Stimulated activated naive CD8-positive, alpha-beta T cell treated with anti-CD3 and anti-CD28 coated beads, Interleukin-15, amount 100 ng/mL, for 72 hours (primary cell): ENCODE results near the gene PDCD5.
A peak's percentile ranks its signal among the peaks of the same experiment; 100 is the strongest.

Experiments used
- ATAC-seq: fragments of 150-1000 bp; cut with Tn5 transposase; 2 replicates; pipeline ENCODE4 v1.10.0; 2021; ENCODE audit warnings: mild to moderate bottlenecking, moderate library complexity
- DNase-seq, 2 donors: peaks; one replicate each; pipeline ENCODE4 v3.0.0; 2021 to 2022
- H3K27ac Mint-ChIP-seq, 2 donors: one replicate each; pipeline ENCODE4 v1.8.0; 2022; ENCODE audit warnings: mild to moderate bottlenecking in 2 of 2, mixed read lengths in 2 of 2, moderate library complexity in 2 of 2
- H3K27me3 Mint-ChIP-seq: one replicate; pipeline ENCODE4 v1.8.0; 2022; ENCODE audit warnings: mixed read lengths
- H3K4me1 Mint-ChIP-seq: one replicate; pipeline ENCODE4 v1.8.0; 2022; ENCODE audit warnings: mild to moderate bottlenecking, mixed read lengths
- H3K4me3 Mint-ChIP-seq, 2 donors: one replicate each; pipeline ENCODE4 v1.8.0; 2022; ENCODE audit warnings: mild to moderate bottlenecking in 2 of 2, mixed read lengths in 2 of 2, moderate library complexity in 1 of 2
- H3K9me3 Mint-ChIP-seq, 2 donors: one replicate each; pipeline ENCODE4 v1.8.0; 2022; ENCODE audit warnings: mixed read lengths in 2 of 2

PDCD5 gene

DNA sequence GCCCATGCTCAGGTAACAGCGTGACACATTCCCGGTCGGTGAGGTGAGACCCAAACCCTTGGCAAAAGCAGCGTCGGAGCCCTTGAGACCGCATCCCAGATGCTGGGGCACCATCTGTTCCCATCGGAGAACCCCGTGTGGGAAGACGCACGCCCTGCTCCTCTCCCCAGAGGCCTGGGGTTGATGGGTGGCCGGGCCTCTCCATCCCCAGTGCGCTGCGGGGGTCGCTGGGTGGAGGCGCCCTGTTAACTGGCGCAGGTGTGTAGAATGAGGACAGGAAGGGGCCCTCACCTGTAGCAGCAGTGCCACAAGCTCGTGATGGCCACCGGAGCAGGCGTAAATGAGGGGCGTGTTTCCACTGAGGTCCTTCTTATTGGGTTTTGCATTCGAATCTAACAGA is 24.6 kb downstream of the PDCD5 start:
- Mint-ChIP-seq H3K9me3 (no peaks in the 10 kb centered on the region), H3K27me3 (no peaks in the 10 kb centered on the region), H3K4me3 (no peak overlapping the region), H3K27ac (no peak overlapping the region), H3K4me1 (no peaks in the 10 kb centered on the region)
- ATAC-seq = no peak
- DNase-seq = no peak

DNA sequence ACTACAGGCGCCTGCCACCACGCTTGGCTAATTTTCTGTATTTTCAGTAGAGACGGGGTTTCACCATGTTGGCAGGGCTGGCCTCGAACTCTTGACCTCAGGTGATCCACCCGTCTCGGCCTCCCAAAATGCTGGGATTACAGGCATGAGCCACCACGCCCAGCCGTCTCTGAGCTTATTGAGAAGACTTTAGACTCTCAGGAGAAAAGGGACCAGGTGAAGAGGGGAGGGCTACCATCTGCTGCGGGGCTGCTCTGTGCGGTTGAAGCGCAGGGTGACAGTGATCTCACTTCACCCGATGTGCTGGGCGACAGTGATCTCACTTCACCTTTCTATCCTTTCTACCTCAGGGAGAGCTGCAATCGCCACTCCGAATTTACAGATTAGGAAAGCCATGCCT is 25.3 kb downstream of the PDCD5 start:
- Mint-ChIP-seq H3K9me3 (no peaks in the 10 kb centered on the region), H3K27me3 (no peaks in the 10 kb centered on the region), H3K4me1 (no peaks in the 10 kb centered on the region), H3K4me3 (no peak overlapping the region), H3K27ac (no peak overlapping the region)
- ATAC-seq (no peak), DNase-seq (no peak)

DNA sequence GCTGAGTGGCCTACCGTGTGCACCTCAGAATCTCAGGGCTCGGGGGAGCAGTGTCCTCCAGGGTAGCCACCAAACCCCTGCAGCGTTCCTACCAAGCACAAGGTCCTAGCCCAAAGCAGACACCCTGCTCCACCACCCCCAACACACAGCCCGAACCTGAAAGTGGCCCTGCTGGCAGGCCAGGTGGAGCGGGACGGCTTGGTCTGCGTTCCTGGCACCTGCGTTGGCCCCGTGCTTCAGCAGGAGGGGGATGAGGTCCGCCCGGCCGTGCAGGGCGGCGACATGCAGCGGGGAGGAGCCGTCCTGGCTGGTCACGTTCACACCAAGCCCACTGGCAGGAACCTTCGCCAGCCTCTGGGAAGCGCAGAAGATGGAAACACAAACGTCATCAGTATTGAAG is 26.5 kb downstream of the PDCD5 start:
- no peaks in the 10 kb centered on the region for H3K9me3 Mint-ChIP-seq
- H3K27me3 Mint-ChIP-seq = no peaks in the 10 kb centered on the region
- ATAC-seq = no peak
- no peak overlapping the region for H3K4me3 Mint-ChIP-seq
- no peak for DNase-seq
- H3K27ac Mint-ChIP-seq = no peak overlapping the region
- no peaks in the 10 kb centered on the region for H3K4me1 Mint-ChIP-seq

DNA sequence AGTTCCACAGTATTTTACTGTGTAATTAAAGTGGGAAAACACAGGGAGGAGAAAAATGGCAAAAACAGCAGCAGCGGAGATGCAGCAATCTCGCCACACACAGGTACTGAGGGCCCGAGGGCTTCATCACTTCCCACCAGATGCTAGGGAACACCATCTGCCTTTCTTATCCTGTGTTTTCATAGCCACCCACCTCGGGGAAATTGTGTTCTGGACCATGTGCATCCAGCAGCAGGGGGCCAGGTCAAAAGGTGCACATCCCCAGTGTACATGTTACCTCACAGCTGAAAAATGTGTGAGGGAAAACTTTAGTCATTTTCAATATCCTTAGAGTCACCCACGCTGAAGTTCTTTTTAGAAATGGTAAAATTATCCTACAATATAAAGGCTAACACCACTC is 30.2 kb downstream of the PDCD5 start:
- H3K4me1 Mint-ChIP-seq = no peaks in the 10 kb centered on the region
- no peaks in the 10 kb centered on the region for H3K27me3 Mint-ChIP-seq
- H3K9me3 Mint-ChIP-seq = no peaks in the 10 kb centered on the region
- ATAC-seq (no peak), DNase-seq (no peak)
- H3K27ac Mint-ChIP-seq = no peak overlapping the region
- no peak overlapping the region for H3K4me3 Mint-ChIP-seq

DNA sequence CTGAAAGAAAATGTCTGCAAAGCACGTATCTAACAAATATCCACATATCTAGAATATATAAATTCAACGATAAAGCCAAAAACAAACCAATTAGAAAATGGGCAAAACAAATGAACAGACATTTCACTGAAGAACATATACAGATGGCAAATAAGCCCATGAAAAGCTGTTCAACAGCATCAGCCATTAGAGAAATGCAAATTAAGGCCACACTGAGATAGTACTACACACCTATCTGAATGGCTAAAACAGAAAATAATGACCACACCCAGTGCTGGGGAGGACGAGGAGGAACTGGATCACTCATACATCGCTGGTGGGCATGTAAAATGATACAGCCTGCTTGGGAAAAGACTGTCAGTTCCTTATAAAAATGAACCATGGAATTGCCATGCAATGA is 32.0 kb downstream of the PDCD5 start:
- no peaks in the 10 kb centered on the region for H3K4me1 Mint-ChIP-seq
- H3K4me3 Mint-ChIP-seq = no peak overlapping the region
- ATAC-seq (no peak), DNase-seq (no peak)
- H3K9me3 Mint-ChIP-seq = no peaks in the 10 kb centered on the region
- H3K27ac Mint-ChIP-seq = no peak overlapping the region
- H3K27me3 Mint-ChIP-seq = no peaks in the 10 kb centered on the region

DNA sequence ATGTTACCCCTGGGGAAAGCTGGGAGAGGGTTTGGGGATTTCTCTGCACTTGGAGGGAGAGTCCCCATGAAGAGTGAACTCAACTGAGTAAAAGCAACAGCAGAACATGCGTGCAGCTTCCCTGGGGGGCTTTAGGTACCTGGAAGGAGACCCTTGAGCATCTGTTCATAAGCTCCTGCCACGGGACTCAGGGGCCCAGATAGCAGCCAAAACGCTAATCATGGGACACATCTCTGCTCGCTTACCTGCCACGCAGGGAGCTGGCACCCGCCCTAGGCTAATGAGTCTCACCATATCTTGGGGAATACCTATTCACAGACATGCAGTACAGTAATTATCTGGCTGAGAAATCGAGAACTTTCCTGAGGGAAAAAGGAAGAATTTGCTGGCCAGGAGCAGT is 33.9 kb downstream of the PDCD5 start:
- ATAC-seq (no peak), DNase-seq (no peak)
- Mint-ChIP-seq H3K4me3 (no peak overlapping the region), H3K9me3 (no peaks in the 10 kb centered on the region), H3K4me1 (no peaks in the 10 kb centered on the region), H3K27me3 (no peaks in the 10 kb centered on the region), H3K27ac (peak overlapping the region in 1 of 2 donors; percentile 13)

DNA sequence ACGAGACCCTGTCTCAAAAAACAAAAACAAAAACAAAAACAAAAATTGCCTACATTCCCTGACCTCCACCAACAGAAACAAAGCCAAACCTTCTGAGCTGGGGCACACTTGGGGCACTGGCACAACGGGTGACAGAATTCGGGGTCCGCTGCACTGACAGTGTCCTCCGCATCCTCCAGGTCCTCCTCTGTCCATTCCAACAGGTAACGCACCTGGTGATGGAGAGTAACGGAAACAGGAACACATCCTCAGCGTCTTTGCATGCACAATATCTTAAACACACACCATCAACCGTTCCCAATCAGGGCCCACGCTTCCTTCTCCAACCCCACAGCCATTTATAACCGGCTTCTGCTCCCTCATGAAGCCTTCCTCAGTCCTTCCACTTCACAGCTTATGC is 34.6 kb downstream of the PDCD5 start:
- Mint-ChIP-seq H3K9me3 (no peaks in the 10 kb centered on the region), H3K27ac (no peak overlapping the region), H3K4me1 (no peaks in the 10 kb centered on the region), H3K4me3 (no peak overlapping the region), H3K27me3 (no peaks in the 10 kb centered on the region)
- no peak for ATAC-seq
- no peak for DNase-seq

DNA sequence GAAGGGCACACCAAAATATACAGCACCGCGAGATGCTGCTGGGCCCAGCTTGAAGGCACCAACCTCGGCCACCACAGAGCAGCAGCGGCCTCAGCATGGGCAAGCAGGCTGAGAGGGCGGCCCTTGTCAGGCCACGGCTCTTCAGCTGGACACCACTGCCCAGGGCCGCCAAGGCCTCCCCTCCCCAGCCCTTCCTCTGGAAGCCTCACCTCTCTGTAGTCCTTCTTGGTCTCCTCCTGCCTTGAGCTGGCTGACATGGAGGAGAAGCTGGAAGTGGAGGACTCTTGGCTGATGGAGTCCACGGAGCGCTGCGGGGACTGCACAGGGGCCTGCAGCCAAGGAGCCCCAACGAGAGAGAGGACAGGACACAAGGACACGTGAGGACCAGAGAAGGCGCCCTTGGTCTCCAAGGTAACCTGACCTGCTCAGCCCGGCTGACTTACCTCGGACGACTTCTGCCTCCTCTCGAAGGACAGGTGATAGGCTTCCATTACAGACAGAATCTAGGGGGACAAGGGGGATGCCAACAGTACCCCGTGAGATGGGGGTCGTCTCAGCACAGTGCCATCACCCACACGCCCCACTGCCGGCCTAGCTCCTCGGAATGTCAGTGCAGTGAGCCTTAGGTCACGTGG is 38.2 kb downstream of the PDCD5 start:
- H3K4me3 Mint-ChIP-seq = no peak overlapping the region
- H3K9me3 Mint-ChIP-seq = no peaks in the 10 kb centered on the region
- no peaks in the 10 kb centered on the region for H3K4me1 Mint-ChIP-seq
- H3K27me3 Mint-ChIP-seq = no peaks in the 10 kb centered on the region
- DNase-seq = no peak
- ATAC-seq = no peak
- no peak overlapping the region for H3K27ac Mint-ChIP-seq

DNA sequence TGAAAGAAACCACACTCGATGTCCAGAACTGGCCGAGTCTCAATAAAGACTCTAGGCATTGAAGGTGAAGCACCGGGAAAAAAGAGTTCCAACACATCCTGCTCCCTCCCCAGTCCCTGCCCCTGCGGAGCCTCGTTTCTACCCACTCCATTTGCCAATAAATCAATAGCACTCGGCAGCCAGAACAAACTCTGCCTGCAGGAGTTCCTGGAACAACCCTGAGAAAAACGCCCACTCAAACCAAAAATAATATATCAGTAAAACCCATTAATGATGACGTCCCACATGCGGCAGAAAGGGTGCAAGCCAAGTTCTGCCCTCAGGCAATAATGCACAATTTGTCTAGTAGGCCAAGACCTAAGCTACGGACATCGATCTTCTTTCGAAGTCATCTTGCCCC is 41.0 kb downstream of the PDCD5 start:
- DNase-seq (no peak), ATAC-seq (no peak)
- no peaks in the 10 kb centered on the region for H3K4me1 Mint-ChIP-seq

DNA sequence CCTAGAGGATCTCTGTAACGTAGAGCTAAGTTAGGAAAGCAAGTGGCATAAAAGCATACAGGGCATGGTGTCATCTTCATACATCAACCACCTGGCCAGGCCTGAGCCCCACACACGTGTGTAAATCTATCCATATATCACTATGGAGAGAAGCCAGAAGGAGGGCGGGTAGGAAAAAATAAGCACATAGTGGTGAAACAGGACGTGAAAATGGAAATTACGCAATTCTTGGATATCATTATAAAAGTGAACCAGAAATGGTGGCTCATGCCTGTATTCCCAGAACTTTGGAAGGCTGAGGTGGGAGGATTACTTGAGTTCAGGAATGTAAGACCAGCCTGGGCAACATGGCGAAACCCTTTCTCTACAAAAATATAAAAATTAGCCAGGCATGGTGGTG is 43.4 kb downstream of the PDCD5 start:
- Mint-ChIP-seq H3K4me1 (no peaks in the 10 kb centered on the region), H3K9me3 (no peaks in the 10 kb centered on the region), H3K27me3 (no peaks in the 10 kb centered on the region), H3K4me3 (no peak overlapping the region), H3K27ac (no peak overlapping the region)
- DNase-seq = no peak
- ATAC-seq = no peak

More for the DNA sequence above, 41.0 kb downstream of the PDCD5 start:
- Mint-ChIP-seq H3K4me3 (no peak overlapping the region), H3K27ac (no peak overlapping the region), H3K9me3 (no peaks in the 10 kb centered on the region), H3K27me3 (no peaks in the 10 kb centered on the region)

DNA sequence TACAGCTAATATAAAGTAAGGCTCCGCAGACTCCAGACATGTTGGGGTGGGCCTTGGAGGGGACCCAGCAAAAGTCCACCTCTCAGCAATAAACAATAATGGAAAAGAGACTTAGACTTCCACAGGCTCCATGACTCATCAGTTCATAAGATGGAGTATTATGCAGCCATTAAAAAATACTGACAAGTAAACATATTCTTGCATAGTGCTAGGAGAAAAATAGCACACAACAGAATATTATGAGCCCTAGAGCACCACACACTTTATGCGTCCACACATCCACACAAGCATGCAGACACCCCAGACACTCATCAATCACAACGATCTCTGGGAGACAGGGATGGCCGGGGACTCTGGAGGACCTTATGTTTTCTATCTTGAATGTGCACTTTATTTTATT is 46.0 kb downstream of the PDCD5 start:
- Mint-ChIP-seq H3K27me3 (no peaks in the 10 kb centered on the region), H3K4me1 (no peaks in the 10 kb centered on the region), H3K4me3 (no peak overlapping the region), H3K27ac (peak overlapping the region in 1 of 2 donors; percentile 92), H3K9me3 (no peaks in the 10 kb centered on the region)
- ATAC-seq = no peak
- DNase-seq = no peak

DNA sequence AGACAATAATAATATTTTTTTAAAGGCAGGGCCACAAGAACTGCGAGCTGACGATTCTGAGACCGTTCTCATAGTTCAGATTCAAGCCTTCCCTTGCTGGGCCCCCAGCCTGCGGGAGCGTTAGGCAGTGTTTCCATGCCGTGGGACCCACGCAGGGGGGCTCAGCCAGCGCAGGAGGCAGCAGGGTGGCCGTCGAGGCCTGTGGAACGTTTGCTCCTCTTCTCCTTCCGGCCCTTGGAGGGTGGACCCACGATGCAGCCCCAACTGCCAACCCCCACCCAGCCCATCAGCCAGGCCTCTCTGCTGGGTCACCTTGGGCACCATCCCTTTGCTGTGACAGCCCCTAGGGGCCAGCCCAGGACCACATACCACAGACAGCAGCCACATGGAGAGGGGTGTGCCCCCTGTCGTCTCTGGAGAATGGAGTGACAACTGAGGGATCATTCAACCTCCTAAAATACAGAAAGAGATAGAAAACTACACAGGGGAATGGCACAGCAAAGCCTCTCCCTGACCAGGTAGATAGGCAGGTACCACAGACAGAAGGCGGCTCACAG is 46.8 kb downstream of the PDCD5 start:
- H3K9me3 Mint-ChIP-seq = no peaks in the 10 kb centered on the region
- H3K4me3 Mint-ChIP-seq = no peak overlapping the region
- H3K27ac Mint-ChIP-seq = no peak overlapping the region
- no peaks in the 10 kb centered on the region for H3K27me3 Mint-ChIP-seq
- no peaks in the 10 kb centered on the region for H3K4me1 Mint-ChIP-seq
- ATAC-seq (no peak), DNase-seq (no peak)

DNA sequence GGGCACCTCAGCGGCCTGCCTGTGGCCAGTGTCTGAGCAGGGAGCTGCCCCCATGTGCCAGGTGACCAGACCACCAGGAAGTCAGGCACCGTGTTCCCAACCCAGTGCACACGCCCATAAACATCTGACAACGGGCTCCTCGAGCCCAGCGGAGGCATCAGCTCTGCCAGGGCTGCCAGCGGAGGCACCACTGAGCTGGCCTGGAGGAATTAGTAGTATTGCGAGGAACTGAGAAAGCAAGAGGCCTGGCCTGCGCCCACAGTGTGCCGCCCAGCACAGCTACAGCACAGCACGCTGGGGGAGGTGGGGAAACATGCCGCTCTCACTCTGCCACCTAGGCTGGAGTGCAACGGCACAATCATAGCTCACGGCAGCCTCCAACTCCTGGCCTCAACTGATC is 49.3 kb downstream of the PDCD5 start:
- Mint-ChIP-seq H3K27me3 (no peaks in the 10 kb centered on the region), H3K9me3 (no peaks in the 10 kb centered on the region), H3K4me3 (no peak overlapping the region), H3K27ac (no peak overlapping the region), H3K4me1 (no peaks in the 10 kb centered on the region)
- DNase-seq = no peak
- no peak for ATAC-seq

DNA sequence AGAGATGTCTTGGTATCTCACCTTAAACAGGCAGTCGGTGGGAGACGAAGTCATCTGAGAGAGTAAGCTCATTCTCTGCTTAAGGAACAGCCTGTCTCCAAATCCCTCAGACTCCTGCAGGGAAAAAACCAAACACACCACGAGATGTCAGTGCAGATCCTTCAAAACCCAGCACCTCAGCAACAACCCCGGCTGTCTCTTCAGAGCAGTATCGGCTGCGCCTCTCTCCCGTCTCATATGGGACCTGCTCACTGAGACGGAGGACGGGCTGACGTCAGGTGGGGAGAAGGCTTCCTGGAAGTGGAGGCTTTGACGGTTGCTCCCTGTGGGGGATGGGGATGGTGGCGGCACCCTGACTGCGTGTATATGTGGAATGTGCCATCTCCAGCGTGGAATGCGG is 50.4 kb downstream of the PDCD5 start:
- no peak overlapping the region for H3K27ac Mint-ChIP-seq
- H3K4me1 Mint-ChIP-seq = no peaks in the 10 kb centered on the region
- no peaks in the 10 kb centered on the region for H3K9me3 Mint-ChIP-seq
- DNase-seq (no peak), ATAC-seq (no peak)
- H3K4me3 Mint-ChIP-seq = no peak overlapping the region
- H3K27me3 Mint-ChIP-seq = no peaks in the 10 kb centered on the region
